Right ventricle myocardium superior (tissue), 1 donor: ENCODE data around the gene KDM7A. TPM values are rescaled to one million over a fixed set of nuclear protein-coding genes. Genes with fewer than 3 reads are reported as not detected.

Experiments used
- ATAC-seq: fragments of 200-7000 bp; cut with Tn5 transposase; one replicate; pipeline ENCODE4 v1.9.1; 2020; ENCODE audit warnings: mild to moderate bottlenecking; ENCODE audit not compliant: poor library complexity
- DNase-seq: peaks from one replicate; pipeline ENCODE4 v3.0.0-alpha.2; 2020
- intact Hi-C: fragments of 100-400 bp; cut with DNase I; formaldehyde crosslinking; loops from one replicate; pipeline ENCODE4 v1.11.2; 2022
- total RNA-seq: library from RNA; stranded (reverse); fragmentation: NEBNext Ultra II Directional; extraction: Animal tissue kit (Norgen Biotek cat#: 25700); gene quantifications from one replicate; pipeline ENCODE4 v1.2.1, GENCODE V29; 2021
- donor health status: DM: no; HTN: yes; CAD: no; lungs with severe emphysema.

Gene KDM7A
- total RNA-seq, 1 donor from 2014 or later: 11.9 TPM

DNA sequence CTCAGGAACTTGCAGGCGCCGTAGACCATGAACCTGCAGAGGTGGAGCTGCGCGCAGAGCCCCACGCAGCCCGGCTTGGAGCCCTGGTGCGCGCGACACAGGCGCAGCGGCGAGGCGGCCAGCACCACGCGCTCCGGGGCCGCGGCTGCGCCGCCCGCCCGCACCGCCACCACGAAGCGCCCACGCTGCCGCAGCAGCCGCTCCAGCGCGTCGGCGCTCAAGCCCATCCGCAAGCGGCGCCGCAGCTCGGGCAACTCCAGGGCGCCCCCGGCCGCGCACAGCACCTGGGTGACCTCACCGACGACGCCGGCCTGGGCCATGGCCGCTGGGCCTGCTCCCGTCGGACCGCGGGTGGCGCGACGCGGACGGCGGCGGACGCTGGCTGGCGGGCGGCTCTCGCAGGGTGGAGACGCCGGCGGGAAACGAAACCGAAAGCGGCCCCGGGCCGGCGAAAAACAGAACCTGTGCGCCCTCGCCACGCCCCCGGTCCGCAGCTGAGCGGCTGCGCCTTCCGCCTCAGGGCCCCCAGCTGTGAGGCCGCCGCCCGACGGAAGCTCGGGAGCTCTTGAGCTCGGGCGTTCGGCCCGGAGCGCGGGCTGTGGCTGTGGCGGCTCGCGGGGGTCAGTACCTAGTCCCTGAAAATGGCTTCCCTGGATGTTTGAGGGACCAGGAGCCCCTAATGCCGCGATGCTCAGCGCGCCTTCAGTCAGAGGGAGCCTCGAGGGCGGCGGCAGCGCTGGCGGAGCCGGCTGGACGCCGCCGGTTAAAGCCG is 114.1 kb downstream of the KDM7A start, which contains the start of gene PARP12:
Gene PARP12 (minus strand): TSS at position 424 of the 772 bp plus-strand sequence. CDS start 104 bp downstream, at position 320.
- peak; percentile 91 for ATAC-seq

DNA sequence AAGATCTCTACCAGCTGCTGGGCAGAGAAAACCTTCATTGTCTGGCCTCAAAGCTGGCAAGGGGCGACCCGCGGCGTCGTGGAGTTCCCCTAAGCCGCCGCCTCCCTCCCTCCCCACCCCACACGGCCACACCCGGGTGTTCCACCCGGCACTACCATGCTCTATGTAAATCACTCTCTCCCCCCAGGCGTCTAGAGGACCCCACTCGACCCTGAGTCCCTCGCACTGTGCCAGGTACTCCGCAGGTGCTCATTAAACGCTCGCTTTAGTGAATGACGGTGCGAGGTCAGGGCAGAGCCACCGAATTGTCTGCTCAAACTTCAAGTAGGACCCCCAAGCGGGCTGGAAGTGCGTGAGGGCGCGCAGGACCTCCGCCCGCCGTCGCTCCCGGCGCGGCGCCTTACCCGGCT is 114.7 kb downstream of the KDM7A start:
- intact Hi-C loops: loop anchor here (5.0 kb wide), 1 partner anchor 115 kb away; the partner anchor contains the start of gene KDM7A
- peak; percentile 50 for DNase-seq
- no peak for ATAC-seq

More for the DNA sequence above, 114.1 kb downstream of the KDM7A start, which contains the start of gene PARP12:
- peak; percentile 96 for DNase-seq
- intact Hi-C loops: loop anchor here (5.0 kb wide), 1 partner anchor 115 kb away; the partner anchor contains the start of gene KDM7A

DNA sequence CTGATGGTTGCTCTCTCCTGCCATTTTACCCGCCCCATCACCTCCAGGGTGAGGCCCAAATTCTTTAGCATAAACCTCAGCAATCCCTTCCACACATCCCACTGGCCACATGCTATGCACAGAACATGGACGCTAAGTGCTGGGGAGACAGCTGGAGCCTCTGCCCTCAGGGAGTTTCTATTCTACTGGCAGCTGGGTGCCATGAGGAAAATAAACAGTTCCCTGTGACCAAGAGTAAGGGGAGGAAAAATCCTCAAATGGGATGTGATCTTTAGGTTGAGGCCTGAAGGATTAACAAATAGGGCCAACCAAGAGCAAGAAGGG is 115.2 kb downstream of the KDM7A start:
- ATAC-seq: no peak

DNA sequence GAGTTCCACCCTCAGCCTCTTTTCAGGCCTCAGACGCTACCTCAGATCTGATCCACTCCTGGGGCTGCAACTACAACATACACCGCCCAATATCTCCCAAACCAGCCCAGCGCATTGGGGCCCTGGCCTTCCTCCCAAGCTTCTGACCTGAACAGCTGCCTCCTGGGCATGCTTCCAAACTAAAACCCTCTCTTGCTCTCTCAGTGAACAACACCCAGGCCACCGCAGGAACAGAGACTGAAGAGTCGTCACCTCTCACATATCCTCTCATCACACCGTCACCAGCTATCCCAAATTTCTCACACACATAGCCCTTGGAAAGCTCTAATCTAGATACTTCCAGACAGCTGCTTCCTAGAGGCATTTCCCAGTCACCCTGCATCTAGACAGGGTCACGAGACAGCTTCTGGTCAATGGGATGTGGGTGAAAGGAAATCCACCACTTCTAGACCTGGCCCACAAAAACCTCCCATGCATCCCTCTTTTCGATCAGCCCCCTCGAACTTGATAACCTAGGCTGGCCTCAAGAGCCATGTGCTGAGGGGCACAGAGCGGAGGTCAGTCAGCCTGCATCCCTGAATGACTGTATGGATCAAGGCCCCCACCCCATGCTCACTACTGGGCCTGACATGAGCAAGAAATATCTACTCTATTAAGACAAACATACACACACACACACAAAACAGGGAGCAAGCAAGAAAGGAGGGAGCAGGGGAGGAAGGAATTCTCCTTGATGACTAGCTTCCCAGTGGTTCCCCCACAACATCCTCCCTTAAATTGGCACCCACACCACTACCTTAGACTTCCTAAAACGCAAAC is 115.8 kb downstream of the KDM7A start:
- DNase-seq (peak; percentile 76), ATAC-seq (peak; percentile 50)
- intact Hi-C loops: loop anchor here (5.0 kb wide), 1 partner anchor 116 kb away; the partner anchor contains the start of gene KDM7A

More for the DNA sequence above, 115.2 kb downstream of the KDM7A start:
- intact Hi-C loops: loop anchor here (5.0 kb wide), 1 partner anchor 116 kb away; the partner anchor contains the start of gene KDM7A
- no peak for DNase-seq

DNA sequence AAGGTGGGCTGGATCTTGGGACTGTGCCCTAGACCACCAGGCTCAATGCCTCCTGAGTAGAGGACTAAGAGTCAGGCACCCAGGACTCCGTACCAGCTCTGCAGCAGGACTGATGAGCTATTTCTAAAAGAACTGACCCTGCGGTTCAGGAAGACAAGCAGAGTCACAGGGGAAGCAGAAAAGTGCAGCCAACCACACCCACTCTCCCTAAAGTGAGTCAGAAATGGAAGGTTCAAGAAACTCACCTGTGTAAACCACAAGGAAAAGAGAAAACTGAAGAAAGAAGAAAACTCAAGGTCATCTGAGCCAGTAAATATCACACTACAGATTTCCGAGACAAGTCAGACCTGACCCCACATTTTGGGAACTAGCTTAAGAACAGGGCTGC is 116.5 kb downstream of the KDM7A start:
- intact Hi-C loops: loop anchor here (5.0 kb wide), 1 partner anchor 117 kb away; the partner anchor contains the start of gene KDM7A
- ATAC-seq (no peak), DNase-seq (no peak)

DNA sequence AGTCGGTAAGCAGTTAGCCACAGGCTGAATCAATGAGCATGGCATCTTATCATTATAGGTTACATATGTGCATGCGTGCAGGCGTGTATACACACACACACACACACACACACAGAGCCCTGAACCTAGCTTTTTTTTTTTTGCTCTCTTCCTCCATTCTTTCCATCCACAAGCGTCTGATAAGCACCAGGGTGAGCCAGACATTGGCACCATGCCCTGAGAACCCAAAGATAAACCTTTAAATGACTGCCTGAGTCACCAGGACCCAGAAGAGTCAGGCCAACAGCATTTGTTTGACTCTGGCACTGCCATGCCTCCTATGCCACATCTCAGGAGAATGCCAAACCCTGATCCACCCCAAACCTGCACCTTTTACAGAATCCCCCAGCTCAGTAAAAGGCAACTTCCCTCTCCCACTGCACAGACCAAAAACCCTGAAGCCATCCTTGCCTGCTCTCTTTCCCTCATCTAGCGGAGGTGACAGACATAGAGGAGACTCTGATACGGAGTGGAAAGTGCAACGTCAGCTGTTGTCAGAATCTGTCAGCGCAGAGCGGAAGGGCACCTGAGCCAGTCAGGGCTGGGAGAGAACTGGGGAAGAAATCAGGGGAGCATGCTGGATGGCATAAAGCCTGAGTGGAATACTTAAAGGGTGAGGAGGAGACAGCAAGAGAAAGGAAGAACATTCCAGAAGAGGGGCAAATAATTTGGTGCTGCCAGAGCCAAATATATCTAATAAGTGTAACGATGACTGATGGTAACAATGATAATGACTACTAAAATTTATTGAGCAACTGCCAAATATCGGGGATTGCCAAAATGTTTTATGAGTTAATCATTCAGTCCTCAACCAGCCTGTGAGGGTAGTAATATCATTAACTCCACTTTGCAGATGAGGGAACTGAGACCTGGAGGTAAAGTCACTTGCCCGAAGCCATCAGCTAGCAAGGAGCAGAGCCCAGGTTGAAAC is 117.2 kb downstream of the KDM7A start:
- intact Hi-C loops: loop anchor here (5.0 kb wide), 1 partner anchor 118 kb away; the partner anchor contains the start of gene KDM7A
- DNase-seq (peak; percentile 57), ATAC-seq (peak; percentile 46)

DNA sequence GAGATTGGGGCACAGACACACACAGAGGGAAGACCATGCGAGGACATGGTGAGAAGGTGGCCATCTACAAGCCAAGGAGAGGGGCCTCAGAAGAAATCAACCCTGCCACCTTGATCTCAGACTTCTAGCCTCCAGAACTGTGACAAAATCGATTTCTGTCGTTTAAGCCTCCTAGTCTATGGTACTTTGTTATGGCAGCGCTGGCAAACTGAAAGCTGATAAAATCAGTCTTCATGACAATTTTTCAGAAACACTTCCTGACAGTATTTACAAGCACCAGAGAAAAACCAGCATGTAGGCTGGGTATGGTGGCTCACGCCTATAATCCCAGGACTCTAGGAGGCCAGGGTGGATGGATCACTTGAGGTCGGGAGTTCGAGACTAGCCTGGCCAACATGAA is 118.3 kb downstream of the KDM7A start:
- DNase-seq (no peak), ATAC-seq (no peak)
- intact Hi-C loops: no loop called here

DNA sequence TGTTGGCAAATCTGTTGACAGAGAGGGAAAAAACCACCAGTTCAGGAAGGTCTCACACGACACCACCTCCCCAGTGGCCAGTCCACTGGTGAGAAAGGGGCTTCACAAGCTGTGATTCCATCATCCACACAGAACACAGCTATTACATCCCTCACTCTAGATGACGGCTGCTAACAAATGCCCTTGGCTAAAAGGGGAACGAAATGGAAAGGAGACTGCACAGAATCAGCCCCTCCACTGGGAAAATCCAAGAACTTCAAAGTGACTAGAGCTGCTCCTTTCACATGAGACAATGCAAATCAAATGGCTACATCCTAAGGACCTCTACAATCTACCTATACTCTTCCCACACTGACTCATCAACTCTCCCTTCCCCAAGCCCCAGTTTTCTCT is 119.6 kb downstream of the KDM7A start:
- DNase-seq: no peak
- intact Hi-C loops: no loop called here
- ATAC-seq: no peak

DNA sequence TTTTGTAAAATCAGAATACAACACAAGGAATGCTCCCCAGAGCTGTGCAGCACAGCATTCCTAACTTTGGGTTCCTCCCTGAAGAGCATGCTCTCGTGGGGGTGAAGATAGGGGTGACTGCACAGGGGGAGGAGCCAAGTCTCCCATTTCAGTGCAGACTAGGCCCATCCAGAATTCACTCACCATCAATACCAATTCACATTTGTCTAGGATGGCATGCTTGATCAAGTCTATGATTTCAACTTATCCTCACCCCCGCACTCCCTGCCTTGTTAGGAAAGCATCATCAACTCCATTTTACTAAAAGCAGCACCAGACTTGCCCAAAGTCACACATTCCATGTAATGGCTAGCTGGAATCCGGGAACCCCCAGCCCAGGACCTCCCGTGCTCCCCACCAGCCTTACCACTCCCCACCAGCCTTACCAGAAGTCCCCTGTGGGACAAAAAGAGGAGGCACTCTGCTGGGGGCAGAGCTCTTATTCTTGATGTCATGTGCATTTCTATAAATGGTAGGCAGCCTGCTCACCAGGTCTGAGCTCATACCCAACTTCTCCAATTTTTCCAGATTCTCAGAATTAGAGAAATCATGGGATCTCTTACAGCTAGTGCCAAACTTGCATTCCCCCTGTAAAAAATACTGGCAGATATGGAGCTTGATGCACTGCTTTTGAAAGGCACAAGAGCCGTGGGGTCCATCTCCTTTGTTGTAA is 120.2 kb downstream of the KDM7A start:
- intact Hi-C loops: no loop called here
- DNase-seq (no peak), ATAC-seq (no peak)

DNA sequence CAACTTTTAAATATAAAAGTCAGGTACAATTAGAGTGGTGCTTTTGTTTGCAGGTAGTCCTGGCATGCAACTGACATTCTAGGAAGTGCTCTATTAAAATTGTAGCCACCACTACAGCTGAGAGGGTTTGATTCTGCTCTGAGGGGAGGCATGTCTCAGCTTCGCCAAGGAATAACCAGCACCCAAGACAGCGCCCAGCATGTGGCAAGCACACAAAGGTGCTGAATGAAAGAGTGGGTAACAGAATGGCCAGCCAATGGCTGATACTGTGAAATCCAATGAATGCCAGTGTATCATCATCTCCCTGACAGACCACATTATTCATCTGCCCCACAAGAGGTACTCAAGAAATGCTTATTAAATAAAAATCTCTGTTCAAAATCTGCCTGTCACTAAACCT is 121.0 kb downstream of the KDM7A start:
- DNase-seq (no peak), ATAC-seq (no peak)
- intact Hi-C loops: no loop called here

DNA sequence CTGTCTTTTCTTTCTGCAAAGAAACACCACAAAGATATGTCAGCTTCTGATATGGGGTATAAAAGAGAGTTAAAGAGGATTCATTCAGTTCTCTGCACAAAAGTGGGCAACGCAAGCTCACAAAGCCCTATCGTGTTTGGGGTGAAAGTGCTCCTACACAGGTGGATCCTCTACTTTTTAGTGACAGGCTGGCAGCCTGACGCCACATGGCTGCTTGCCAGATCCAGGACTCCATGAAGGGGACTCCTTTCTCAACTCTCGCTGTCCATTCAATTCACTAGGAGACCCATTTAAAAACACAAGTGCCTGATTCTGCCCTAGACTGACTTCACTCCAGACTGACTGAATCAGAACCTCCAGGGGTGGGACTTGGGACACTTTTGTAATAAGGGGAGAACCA is 122.0 kb downstream of the KDM7A start:
- no peak for ATAC-seq
- DNase-seq: no peak
- intact Hi-C loops: no loop called here

DNA sequence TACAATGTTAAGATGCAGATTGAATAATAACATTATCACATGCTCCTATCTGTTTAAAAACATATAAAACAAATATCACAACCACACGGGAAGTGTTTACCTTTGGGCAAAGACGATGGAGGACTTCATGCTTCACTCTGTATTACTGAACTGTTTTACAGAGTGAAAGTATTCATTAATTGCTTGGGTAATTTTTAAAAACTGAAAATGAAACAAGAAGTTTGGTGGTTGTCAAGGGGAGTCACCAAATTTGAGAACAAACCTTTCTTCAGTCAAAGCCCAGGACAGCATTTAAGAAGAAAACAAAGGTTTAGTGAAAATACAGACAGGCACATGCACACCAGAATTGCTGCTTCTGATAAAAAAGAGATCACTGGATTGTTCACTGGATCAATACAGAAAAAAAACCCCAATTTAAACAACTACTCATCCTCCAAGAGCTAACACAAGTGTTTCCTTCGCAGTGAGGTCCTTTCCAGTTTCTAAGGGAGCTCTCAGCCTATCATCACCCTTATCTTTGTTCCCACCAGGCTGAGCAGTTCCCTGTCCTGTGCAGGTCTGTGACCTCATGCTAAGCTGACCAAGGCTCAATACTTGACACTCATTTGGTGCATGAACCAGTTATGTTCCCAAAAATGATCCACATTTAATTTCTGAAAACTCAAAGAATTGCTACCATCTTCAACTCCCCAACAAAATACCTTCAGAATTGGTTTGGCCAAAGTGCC is 122.8 kb downstream of the KDM7A start:
- DNase-seq (no peak), ATAC-seq (no peak)
- intact Hi-C loops: no loop called here

DNA sequence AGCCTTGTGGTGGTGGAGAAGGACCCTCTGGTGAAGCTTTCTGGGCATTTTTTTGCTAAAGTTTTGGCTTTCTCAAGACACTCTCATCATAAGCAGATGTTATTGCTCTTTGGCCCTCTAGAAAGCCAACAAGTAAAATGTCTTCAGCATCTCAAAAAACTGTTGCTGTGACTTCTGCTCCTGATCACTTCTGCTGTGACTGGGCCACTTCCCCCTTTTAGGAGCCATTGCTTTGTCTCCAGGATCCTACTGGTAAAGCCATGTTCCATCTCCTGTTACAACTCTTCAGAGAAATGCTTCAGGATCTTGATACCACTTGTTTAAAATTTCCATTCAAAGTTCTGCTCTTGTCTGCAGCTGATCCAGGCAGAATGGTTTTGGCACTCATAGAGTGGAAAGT is 125.0 kb downstream of the KDM7A start:
- DNase-seq (no peak), ATAC-seq (no peak)
- intact Hi-C loops: no loop called here

DNA sequence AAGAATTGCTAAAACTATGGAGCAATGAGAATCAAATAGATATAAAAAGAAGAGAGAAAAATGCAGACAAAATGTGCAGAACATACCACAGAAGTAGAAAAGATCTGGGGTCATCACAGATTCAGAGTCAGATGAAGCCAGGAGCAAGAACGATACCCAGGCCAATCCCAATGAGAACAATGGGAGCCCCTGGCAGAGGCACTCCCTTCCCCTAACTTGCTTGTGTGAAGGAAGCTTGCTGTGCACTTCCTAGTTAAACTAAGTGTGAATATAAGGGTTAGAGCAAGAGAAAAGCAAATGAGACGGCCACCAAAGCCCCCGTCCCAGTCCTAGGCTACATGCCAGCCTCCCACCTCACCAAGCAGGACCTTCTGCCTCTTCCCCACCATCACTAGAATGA is 126.7 kb downstream of the KDM7A start:
- no peak for DNase-seq
- no peak for ATAC-seq
- intact Hi-C loops: no loop called here

DNA sequence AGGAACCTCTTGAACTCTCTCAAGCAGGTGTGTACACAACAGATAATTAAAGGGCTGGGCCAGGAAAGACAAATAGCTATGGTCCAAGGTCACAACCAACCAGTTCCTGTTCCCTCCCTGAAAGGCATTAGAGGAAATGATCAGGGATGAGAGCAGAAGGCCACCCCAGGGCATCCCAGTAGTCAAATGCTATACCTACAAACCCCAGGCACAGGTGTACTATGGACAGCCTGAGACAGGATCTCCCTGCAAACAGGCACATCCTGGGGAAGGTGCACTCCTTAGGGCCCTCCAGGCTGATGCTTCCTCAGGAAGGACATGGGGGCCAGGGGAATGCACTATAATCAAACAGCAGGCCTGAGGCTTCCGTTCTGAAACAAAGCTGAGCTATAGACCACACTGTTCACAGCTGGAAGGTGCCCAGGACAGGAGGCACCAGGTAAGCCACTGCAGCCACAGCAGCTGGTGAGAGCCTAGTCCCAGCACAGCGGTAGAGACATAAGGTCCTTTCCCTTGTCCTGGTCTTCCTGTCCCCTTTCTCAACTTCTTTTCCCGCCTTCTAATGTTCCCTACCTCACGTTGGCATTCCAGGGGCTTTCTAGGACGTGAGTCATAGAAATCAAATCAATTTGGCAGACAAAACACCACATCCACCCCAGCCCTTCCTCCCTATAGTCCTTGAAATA is 127.3 kb downstream of the KDM7A start:
- intact Hi-C loops: no loop called here
- peak; percentile 45 for ATAC-seq
- DNase-seq: no peak

DNA sequence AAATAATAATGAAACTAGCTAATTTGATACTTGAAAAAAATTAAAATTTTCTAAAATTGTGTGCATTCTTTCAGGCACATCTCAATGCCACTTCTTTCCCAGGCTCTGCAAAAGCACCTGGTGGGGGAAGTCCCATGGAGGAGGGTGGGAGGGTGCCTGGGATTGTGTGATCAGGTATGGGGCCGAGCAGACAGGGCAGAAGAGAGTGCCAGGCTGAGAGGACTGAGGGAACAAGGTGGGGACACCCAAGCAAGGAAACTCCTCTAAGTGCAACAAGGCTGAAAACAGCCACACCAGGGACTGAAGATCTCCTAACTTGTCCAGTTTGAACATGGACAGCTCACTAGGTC is 127.8 kb downstream of the KDM7A start:
- intact Hi-C loops: no loop called here
- ATAC-seq (no peak), DNase-seq (no peak)

DNA sequence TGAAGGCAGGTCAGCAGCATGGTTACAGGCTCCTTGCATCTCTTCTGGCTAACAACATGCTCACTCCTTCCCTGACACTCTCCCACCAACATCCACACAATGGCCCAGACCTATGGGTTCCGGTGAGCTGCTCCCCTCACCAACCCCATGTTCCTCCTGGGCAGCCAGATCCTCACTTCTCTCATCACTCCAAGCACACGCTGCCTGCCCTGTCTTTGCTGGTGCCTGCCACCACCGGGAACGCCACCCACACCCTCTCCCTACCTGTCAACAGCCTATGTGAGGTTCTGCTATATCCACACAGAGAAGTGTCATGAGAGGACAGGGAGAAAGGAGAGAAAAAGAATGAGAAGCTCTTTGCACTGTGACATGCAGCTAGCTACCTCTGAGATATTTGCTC is 128.6 kb downstream of the KDM7A start:
- ATAC-seq (peak; percentile 90), DNase-seq (peak; percentile 57)
- intact Hi-C loops: no loop called here
